Vagina (tissue), 2 donors: ENCODE data around the gene LENG1. TPM values are rescaled to one million over a fixed set of nuclear protein-coding genes. Genes with fewer than 3 reads are reported as not detected.

Source experiments
- DNase-seq, 2 donors: peaks; one replicate each; pipeline ENCODE4 v3.0.0-alpha.2; 2017; ENCODE audit errors: extremely low spot score in 2 of 2
- H3K27ac ChIP-seq: fragments of 200-600 bp; sonication (generic); one replicate; pipeline ENCODE4 v1.5.1; 2019
- H3K27me3 ChIP-seq: fragments of 200-600 bp; sonication (generic); one replicate; pipeline ENCODE4 v1.5.1; 2019
- H3K36me3 ChIP-seq, 2 donors: fragments of 200-600 bp; sonication (generic); one replicate each; pipeline ENCODE4 v1.5.1; 2017 to 2019
- H3K4me1 ChIP-seq: fragments of 200-600 bp; sonication (generic); one replicate; pipeline ENCODE4 v1.5.1; 2019
- H3K4me3 ChIP-seq, 2 donors: fragments of 200-600 bp; sonication (generic); 1 replicate in 1 of 2; 2 replicates in 1 of 2; pipeline ENCODE4 v1.5.1; 2016 to 2019
- H3K9me3 ChIP-seq: fragments of 200-600 bp; sonication (generic); one replicate; pipeline ENCODE4 v1.5.1; 2019
- POLR2A ChIP-seq, 2 donors: fragments of 450-650 bp; IDR thresholded peaks; one replicate each; pipeline ENCODE4 v1.6.1; 2017; ENCODE audit warnings: antibody characterized with exemption in 2 of 2, mild to moderate bottlenecking in 2 of 2, moderate library complexity in 2 of 2
- POLR2AphosphoS5 ChIP-seq, 2 donors: sonication (generic); formaldehyde crosslinking; IDR thresholded peaks; one replicate each; pipeline ENCODE4 v1.9.0; 2017; ENCODE audit warnings: antibody characterized with exemption in 2 of 2, mild to moderate bottlenecking in 2 of 2, low read depth in 1 of 2; ENCODE audit not compliant: insufficient read depth in 1 of 2
- intact Hi-C: fragments of 100-400 bp; cut with DNase I; formaldehyde crosslinking; loops from one replicate; pipeline ENCODE4 v1.15.1; 2023
- total RNA-seq: library from RNA; depleted of rRNA; stranded (reverse); fragments of >200 nt; gene quantifications from one replicate; pipeline ENCODE4 v1.2.3, GENCODE V29; 2016
- TF ChIP-seq, protein P1 (sequence below), 3 experiments: fragments of 450-650 bp in 2 of 3; fragments of 200-600 bp in 1 of 3; sonication (generic) in 1 of 3; IDR thresholded peaks; one replicate each; pipeline ENCODE4 v1.5.1; 2017 to 2019; ENCODE audit warnings: antibody characterized with exemption in 3 of 3, mild to moderate bottlenecking in 2 of 3, moderate library complexity in 2 of 3

LENG1 gene
- total RNA-seq, 1 donor from 2014 or later: 5.4 TPM

DNA sequence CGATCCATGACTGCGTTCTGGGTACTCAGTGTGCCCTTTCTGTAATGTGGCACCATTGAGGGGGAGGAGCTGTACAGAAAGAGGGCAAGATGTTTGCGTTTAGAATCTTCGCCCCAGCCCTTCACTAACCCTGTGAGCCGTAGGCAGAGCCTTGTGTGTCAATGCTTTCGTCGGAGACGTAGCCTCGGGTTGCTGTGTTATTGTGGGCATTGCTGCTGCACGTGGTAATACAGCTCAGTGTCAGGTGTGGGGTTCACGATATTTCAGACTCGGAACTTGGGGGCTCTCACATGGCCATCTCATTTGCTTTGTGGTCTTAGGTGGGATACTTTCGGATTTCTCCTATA, 47.3 kb upstream of the LENG1 start:
- H3K27me3 ChIP-seq: no peaks in the 10 kb centered on the region
- H3K27ac ChIP-seq: no peak overlapping the region
- DNase-seq: no peak
- H3K4me3 ChIP-seq: no peak overlapping the region
- peaks cover 0 to 64% of the 10 kb centered on the region in 2 donors for H3K36me3 ChIP-seq
- intact Hi-C loops: no loop called here
- peaks cover 77% of the 10 kb centered on the region for H3K4me1 ChIP-seq
- TF ChIP-seq POLR2A (IDR thresholded peaks at IDR 0.05) (no peak), POLR2AphosphoS5 (IDR thresholded peaks at IDR 0.05; ENCODE audit: insufficient read depth in 1 of 2, low read depth in 1 of 2) (no peak)
- TF ChIP-seq, protein P1, sequence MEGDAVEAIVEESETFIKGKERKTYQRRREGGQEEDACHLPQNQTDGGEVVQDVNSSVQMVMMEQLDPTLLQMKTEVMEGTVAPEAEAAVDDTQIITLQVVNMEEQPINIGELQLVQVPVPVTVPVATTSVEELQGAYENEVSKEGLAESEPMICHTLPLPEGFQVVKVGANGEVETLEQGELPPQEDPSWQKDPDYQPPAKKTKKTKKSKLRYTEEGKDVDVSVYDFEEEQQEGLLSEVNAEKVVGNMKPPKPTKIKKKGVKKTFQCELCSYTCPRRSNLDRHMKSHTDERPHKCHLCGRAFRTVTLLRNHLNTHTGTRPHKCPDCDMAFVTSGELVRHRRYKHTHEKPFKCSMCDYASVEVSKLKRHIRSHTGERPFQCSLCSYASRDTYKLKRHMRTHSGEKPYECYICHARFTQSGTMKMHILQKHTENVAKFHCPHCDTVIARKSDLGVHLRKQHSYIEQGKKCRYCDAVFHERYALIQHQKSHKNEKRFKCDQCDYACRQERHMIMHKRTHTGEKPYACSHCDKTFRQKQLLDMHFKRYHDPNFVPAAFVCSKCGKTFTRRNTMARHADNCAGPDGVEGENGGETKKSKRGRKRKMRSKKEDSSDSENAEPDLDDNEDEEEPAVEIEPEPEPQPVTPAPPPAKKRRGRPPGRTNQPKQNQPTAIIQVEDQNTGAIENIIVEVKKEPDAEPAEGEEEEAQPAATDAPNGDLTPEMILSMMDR (IDR thresholded peaks at IDR 0.05): no peak
- H3K9me3 ChIP-seq: no peaks in the 10 kb centered on the region

DNA sequence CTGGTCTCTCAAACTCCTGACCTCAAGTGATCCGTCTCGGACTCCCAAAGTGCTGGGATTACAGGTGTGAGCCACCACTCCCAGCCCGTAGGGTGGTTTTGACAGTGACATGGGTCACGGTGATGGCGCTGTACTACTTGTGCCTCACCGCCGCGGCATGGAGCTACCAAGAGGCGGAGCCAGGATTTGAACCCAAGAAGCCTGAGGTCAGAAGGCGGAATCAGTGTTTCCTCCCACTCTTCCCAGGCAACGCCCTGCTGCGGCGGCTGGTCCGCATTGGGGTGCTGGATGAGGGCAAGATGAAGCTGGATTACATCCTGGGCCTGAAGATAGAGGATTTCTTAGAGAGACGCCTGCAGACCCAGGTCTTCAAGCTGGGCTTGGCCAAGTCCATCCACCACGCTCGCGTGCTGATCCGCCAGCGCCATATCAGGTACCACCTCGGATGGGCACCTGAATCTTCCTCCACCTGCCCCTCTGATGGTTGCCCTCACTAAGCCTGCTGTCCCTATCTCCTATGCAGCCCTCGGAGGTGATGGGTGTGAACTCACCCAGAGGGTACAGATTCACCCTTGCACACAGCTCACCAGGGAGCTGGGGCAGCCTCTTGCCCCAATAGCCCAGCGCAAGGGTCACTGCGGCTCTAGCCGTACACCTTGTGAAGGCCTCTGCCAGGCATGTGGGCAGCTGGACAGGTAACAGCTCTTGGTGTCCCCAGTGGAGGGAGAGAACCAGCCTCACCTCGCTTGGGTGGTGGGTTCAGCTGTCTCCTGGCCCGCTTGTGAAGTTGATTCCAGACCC, 46.7 kb upstream of the LENG1 start:
- DNase-seq: no peak
- Histone ChIP-seq H3K27me3 (no peaks in the 10 kb centered on the region), H3K4me3 (no peak overlapping the region), H3K9me3 (no peaks in the 10 kb centered on the region), H3K27ac (no peak overlapping the region), H3K36me3 (peaks cover 0 to 68% of the 10 kb centered on the region in 2 donors), H3K4me1 (peaks cover 82% of the 10 kb centered on the region)
- TF ChIP-seq, protein P1 (IDR thresholded peaks at IDR 0.05): no peak
- TF ChIP-seq POLR2A (IDR thresholded peaks at IDR 0.05) (no peak), POLR2AphosphoS5 (IDR thresholded peaks at IDR 0.05; ENCODE audit: insufficient read depth in 1 of 2, low read depth in 1 of 2) (no peak)
- intact Hi-C loops: no loop called here

DNA sequence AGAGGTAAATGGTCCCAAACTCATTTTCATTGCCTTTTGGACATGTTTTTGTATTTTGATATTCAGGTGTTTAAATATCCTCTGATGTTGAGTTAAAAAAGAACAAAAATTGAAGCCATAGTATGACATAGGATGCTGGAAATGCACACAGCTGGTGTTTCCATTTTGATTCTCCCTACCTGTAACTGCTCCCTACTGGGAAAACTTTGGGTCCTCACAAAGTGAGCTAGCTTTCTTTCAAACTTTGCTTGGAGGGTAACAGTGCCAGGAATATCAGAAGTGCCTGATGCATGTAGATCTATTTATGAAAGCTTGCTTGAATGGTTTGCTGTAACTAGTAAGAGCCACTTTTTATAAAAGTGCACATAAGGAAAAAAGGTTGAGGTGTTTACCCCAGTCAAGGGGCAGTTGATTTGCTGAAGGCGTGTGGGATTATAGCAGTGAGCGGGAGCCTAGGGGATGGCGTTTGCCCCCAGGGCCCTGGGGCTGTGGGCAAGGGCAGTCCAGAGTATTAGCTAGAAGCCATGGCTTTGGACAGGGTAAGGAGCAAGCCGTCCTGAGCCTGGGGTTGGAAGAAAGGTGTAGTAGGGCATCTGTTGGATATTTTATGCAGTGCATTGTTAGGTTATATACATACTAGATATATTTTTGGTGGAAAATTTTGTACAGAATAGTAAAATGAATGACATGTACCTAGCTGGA, 45.4 kb upstream of the LENG1 start:
- no peaks in the 10 kb centered on the region for H3K27me3 ChIP-seq

DNA sequence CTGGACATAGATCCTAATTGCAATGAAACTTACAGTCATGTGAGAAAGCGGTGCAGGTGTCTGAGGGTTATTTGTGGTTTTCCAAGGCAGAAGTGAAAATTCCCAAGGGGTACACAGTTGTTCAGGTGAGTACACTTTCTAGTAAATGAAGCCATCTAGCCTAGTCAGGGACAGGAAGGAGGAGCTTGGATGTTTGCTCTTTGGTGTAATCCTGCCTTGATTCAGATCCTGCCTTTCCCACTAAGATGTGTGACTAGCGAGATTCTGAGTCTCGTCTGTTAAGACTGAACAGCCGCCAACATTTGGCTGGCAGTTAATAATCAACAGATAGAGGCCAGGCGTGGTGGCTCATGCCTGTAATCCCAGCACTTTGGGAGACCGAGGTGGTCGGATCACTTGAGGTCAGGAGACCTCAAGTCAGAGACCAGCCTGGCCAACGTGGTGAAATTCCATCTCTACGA, 43.7 kb upstream of the LENG1 start:
- no peak overlapping the region for H3K27ac ChIP-seq
- peaks cover 0 to 66% of the 10 kb centered on the region in 2 donors for H3K36me3 ChIP-seq

More for the DNA sequence above, 45.4 kb upstream of the LENG1 start:
- H3K36me3 ChIP-seq: peaks cover 0 to 68% of the 10 kb centered on the region in 2 donors
- TF ChIP-seq, protein P1 (IDR thresholded peaks at IDR 0.05): no peak
- TF ChIP-seq POLR2A (IDR thresholded peaks at IDR 0.05): no peak
- TF ChIP-seq POLR2AphosphoS5 (IDR thresholded peaks at IDR 0.05; ENCODE audit: insufficient read depth in 1 of 2, low read depth in 1 of 2): no peak
- intact Hi-C loops: no loop called here
- no peak for DNase-seq
- H3K4me1 ChIP-seq: peaks cover 74% of the 10 kb centered on the region
- no peak overlapping the region for H3K27ac ChIP-seq
- no peaks in the 10 kb centered on the region for H3K9me3 ChIP-seq
- H3K4me3 ChIP-seq: no peak overlapping the region

More for the DNA sequence above, 43.7 kb upstream of the LENG1 start:
- TF ChIP-seq POLR2AphosphoS5 (IDR thresholded peaks at IDR 0.05; ENCODE audit: insufficient read depth in 1 of 2, low read depth in 1 of 2) (no peak), POLR2A (IDR thresholded peaks at IDR 0.05) (no peak)
- TF ChIP-seq, protein P1 (IDR thresholded peaks at IDR 0.05): no peak
- peaks cover 61% of the 10 kb centered on the region for H3K4me1 ChIP-seq
- H3K4me3 ChIP-seq: no peak overlapping the region
- intact Hi-C loops: no loop called here
- H3K9me3 ChIP-seq: no peaks in the 10 kb centered on the region
- DNase-seq: no peak
- H3K27me3 ChIP-seq: no peaks in the 10 kb centered on the region
